ENCODE results near the gene KIF3B. TPM values are rescaled to one million over a fixed set of nuclear protein-coding genes. Genes with fewer than 3 reads are reported as not detected.

The KIF3B gene
- total and polyA plus RNA-seq, 2 of the 13 experiments (the other 11 are each of a cell fraction or from before 2014, with no cell fraction given), result 23.6 to 28.8 TPM

GRCh38 chr20:32289661-32290431 lies 12.4 kb downstream of the KIF3B start (continued):
- TF ChIP-seq MXD3 (CRISPR knock-in tag; IDR thresholded peaks at IDR 0.05) (no peak; the same call in 1 of the 2 replicates), ZNF605 (CRISPR knock-in tag; IDR thresholded peaks at IDR 0.05) (peak; percentile 70), ZNF362 (CRISPR knock-in tag; IDR thresholded peaks at IDR 0.05; ENCODE audit: borderline replicate concordance) (peak; percentile 100), ZNF441 (CRISPR knock-in tag; IDR thresholded peaks at IDR 0.05; ENCODE audit: borderline replicate concordance) (no peak), ATF3 (CRISPR knock-in tag; IDR thresholded peaks at IDR 0.05) (peak; percentile 48; the same call in 1 of the 2 replicates), SNAI1 (CRISPR knock-in tag; IDR thresholded peaks at IDR 0.05; ENCODE audit: borderline replicate concordance) (no peak), ZBTB7B (CRISPR knock-in tag; IDR thresholded peaks at IDR 0.05) (peak; percentile 70), MXI1 (IDR thresholded peaks at IDR 0.05; ENCODE audit: borderline replicate concordance, low read depth, low read length) (peak; percentile 80; the same call in 2 of the 3 replicates), BRCA1 (CRISPR knock-in tag; IDR thresholded peaks at IDR 0.05) (peak; percentile 92; the same call in 1 of the 2 replicates), EZH2 (conservative IDR thresholded peaks at IDR 0.05; ENCODE audit: low read depth, low read length) (no peak), ZC3H13 (CRISPR knock-in tag; IDR thresholded peaks at IDR 0.05) (no peak), ZNF207 (IDR thresholded peaks at IDR 0.05; ENCODE audit: borderline replicate concordance) (no peak), THYN1 (CRISPR knock-in tag; IDR thresholded peaks at IDR 0.05; ENCODE audit: borderline replicate concordance, low read depth) (no peak), ZNF460 (CRISPR knock-in tag; IDR thresholded peaks at IDR 0.05; ENCODE audit: borderline replicate concordance) (no peak; the same call in 1 of the 2 replicates), ZFP62 (CRISPR knock-in tag; IDR thresholded peaks at IDR 0.05) (no peak), PAWR (CRISPR knock-in tag; IDR thresholded peaks at IDR 0.05; ENCODE audit: borderline replicate concordance) (no peak), PBX2 (CRISPR knock-in tag; IDR thresholded peaks at IDR 0.05) (peak; percentile 72), U2AF2 (IDR thresholded peaks at IDR 0.05; ENCODE audit: low read depth, low read length) (no peak), TFDP2 (CRISPR knock-in tag; IDR thresholded peaks at IDR 0.05) (peak; percentile 62; the same call in 1 of the 2 replicates), REXO4 (CRISPR knock-in tag; IDR thresholded peaks at IDR 0.05; ENCODE audit: borderline replicate concordance) (no peak), FOXK1 (CRISPR knock-in tag; IDR thresholded peaks at IDR 0.05; ENCODE audit: borderline replicate concordance, low read depth) (no peak; the same call in none of the 2 replicates), POLR2A (IDR thresholded peaks at IDR 0.05; ENCODE audit: insufficient read depth in 1 of 2, low read depth in 2 of 2, low read length in 2 of 2) (peak; percentile 79), ZNF674 (CRISPR knock-in tag; IDR thresholded peaks at IDR 0.05; ENCODE audit: low read depth) (no peak), ZFP36L2 (CRISPR knock-in tag; IDR thresholded peaks at IDR 0.05) (no peak; the same call in 1 of the 2 replicates), ZNF446 (CRISPR knock-in tag; IDR thresholded peaks at IDR 0.05) (no peak), ZMYM3 (CRISPR knock-in tag; IDR thresholded peaks at IDR 0.05) (peak; percentile 99), ZNF24 (IDR thresholded peaks at IDR 0.05) (peak; percentile 17; the same call in 1 of the 2 replicates), ATAD3A (CRISPR knock-in tag; IDR thresholded peaks at IDR 0.05) (no peak)
